Hepatocyte (in vitro differentiated cells): ENCODE results near the gene ATG4D.

Experiments used
- CTCF ChIP-seq: fragments of 200-600 bp; sonication (generic); IDR thresholded peaks from 2 replicates; pipeline ENCODE4 v1.5.1; 2016; ENCODE audit warnings: antibody characterized with exemption, mild to moderate bottlenecking; ENCODE audit not compliant: poor library complexity
- EZH2phosphoT487 ChIP-seq: fragments of 200-600 bp; sonication (generic); IDR thresholded peaks from one replicate; pipeline ENCODE4 v1.6.1; 2018; ENCODE audit warnings: antibody characterized with exemption, mild to moderate bottlenecking, low read depth, moderate library complexity; ENCODE audit not compliant: unreplicated experiment, severe bottlenecking

DNA sequence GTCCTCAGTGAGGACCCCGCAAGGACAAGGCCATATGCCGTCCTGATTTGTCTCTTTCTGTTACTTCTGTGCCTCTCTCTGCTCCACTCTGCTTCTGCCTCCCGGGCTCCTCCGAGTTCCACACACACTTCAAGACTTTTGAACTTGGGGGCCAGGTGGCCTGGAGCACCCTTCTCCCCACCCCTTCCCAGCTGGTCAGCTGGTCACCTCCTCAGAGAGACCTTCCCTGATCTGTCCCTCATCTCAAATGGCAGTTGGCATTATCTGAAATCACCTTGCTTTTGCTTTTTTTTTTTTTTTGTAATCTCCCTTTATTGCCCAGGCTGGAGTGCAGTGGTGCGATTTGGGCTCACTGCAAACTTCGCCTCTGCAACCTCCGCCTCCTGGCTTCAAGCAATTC lies 24.3 kb upstream of the ATG4D start:
- TF ChIP-seq CTCF (no peak), EZH2phosphoT487 (no peak)
